K562 (cell line): ENCODE data around the gene ZNRF1. TPM values are rescaled to one million over a fixed set of nuclear protein-coding genes. Genes with fewer than 3 reads are reported as not detected.

Source experiments
- ARID2 ChIP-seq: fragments of 450-650 bp; IDR thresholded peaks from 2 replicates; pipeline ENCODE4 v1.6.1; 2017; ENCODE audit warnings: antibody characterized with exemption, mild to moderate bottlenecking
- BCOR ChIP-seq: fragments of 450-650 bp; IDR thresholded peaks from 2 replicates; pipeline ENCODE4 v1.6.1; 2016
- HMG20A ChIP-seq: fragments of 450-650 bp; formaldehyde crosslinking; conservative IDR thresholded peaks from 2 replicates; pipeline ENCODE4 v1.4.0; 2020; ENCODE audit warnings: mild to moderate bottlenecking, mixed read lengths
- JUND ChIP-seq, 2 experiments: IDR thresholded peaks; 2 replicates in 1 of 2; 3 replicates in 1 of 2; pipeline ENCODE4 v1.6.1; 2011; ENCODE audit warnings: borderline replicate concordance in 2 of 2, low read depth in 2 of 2, low read length in 2 of 2, improper control_type of control experiment in 1 of 2, missing biosample characterization in 1 of 2, missing genetic modification characterization in 1 of 2, missing genetic modification reagents in 1 of 2
- MAFK ChIP-seq: IDR thresholded peaks from 2 replicates; pipeline ENCODE4 v1.6.1; 2011; ENCODE audit warnings: low read length, improper control_type of control experiment
- NR3C1 ChIP-seq: sonication (generic); formaldehyde crosslinking; IDR thresholded peaks from 2 replicates; pipeline ENCODE4 v1.8.1; 2022; ENCODE audit warnings: missing genetic modification reagents
- TSHZ1 ChIP-seq: fragments of 250-450 bp; sonication (Bioruptor Pico); IDR thresholded peaks from 2 replicates; pipeline ENCODE4 v1.4.0; 2020; ENCODE audit warnings: mild to moderate bottlenecking, moderate library complexity
- ZBTB11 ChIP-seq, 3 experiments: fragments of 200-800 bp in 1 of 3; fragments of 250-450 bp in 1 of 3; fragments of 450-650 bp in 1 of 3; sonication (Bioruptor Pico) in 1 of 3; sonication (Bioruptor generic) in 1 of 3; formaldehyde crosslinking in 1 of 3; IDR thresholded peaks; 2 replicates each; pipeline versions ENCODE4 v1.6.1 to v1.8.0; 2016 to 2022; ENCODE audit warnings: mild to moderate bottlenecking in 2 of 3, missing genetic modification characterization in 2 of 3, missing compliant biosample characterization in 1 of 3, moderate library complexity in 1 of 3
- ZBTB7A ChIP-seq: IDR thresholded peaks from 2 replicates; pipeline ENCODE4 v1.6.1; 2011; ENCODE audit warnings: low read depth, mild to moderate bottlenecking, low read length, moderate library complexity, borderline replicate concordance; ENCODE audit not compliant: control insufficient read depth
- ZC3H8 ChIP-seq: fragments of 450-650 bp; IDR thresholded peaks from 2 replicates; pipeline ENCODE4 v1.6.1; 2017
- ZFP36 ChIP-seq: fragments of 150-350 bp; IDR thresholded peaks from 2 replicates; pipeline ENCODE4 v1.6.1; 2018; ENCODE audit warnings: low read length, low read depth; ENCODE audit not compliant: partially characterized antibody
- ZFPM2 ChIP-seq: fragments of 250-450 bp; sonication (Bioruptor Pico); IDR thresholded peaks from 2 replicates; pipeline ENCODE4 v1.5.1; 2022; ENCODE audit warnings: mild to moderate bottlenecking
- ZNF212 ChIP-seq: fragments of 450-650 bp; formaldehyde crosslinking; IDR thresholded peaks from 2 replicates; pipeline ENCODE4 v1.4.0; 2020; ENCODE audit warnings: mild to moderate bottlenecking
- ZNF639 ChIP-seq, 2 experiments: fragments of 200-800 bp in 1 of 2; sonication (Bioruptor generic) in 1 of 2; sonication (generic) in 1 of 2; formaldehyde crosslinking in 1 of 2; IDR thresholded peaks in 1 of 2; conservative IDR thresholded peaks in 1 of 2; 2 replicates each; pipeline versions ENCODE4 v1.5.0 to v1.6.1; 2016 to 2020; ENCODE audit warnings: missing compliant biosample characterization in 1 of 2, missing genetic modification characterization in 1 of 2, missing genetic modification reagents in 1 of 2
- ZNF740 ChIP-seq, 3 experiments: fragments of 200-800 bp in 1 of 3; sonication (Bioruptor generic) in 1 of 3; sonication (generic) in 1 of 3; formaldehyde crosslinking in 1 of 3; IDR thresholded peaks; 2 replicates each; pipeline versions ENCODE4 v1.6.1 to v1.8.0; 2016 to 2022; ENCODE audit warnings: mild to moderate bottlenecking in 2 of 3, missing compliant biosample characterization in 2 of 3, missing genetic modification characterization in 2 of 3, missing genetic modification reagents in 1 of 3
- polyA plus RNA-seq, 8 experiments: library from polyadenylated mRNA; depleted of rRNA in 4 of 8; stranded (reverse) in 5 of 8; unstranded in 3 of 8; fragments of >200 nt; fragmentation: Nextera tagmentation in 2 of 8; fragmentation: Illumina TruSeq in 1 of 8; extraction: Ambion mirVana in 2 of 8; extraction: Trizol in 1 of 8; gene quantifications; 2 replicates each; pipeline versions ENCODE4 v1.2.1 to v1.2.3, GENCODE V29; 2011 to 2014; ENCODE audit warnings: inconsistent platforms in 1 of 8, missing spikeins in 1 of 8
- total RNA-seq, 7 experiments: library from RNA; depleted of rRNA in 6 of 7; stranded (reverse); fragments of >200 nt in 6 of 7; fragmentation: Illumina TruSeq in 2 of 7; extraction: Trizol in 2 of 7; gene quantifications; 2 replicates each; pipeline versions ENCODE4 v1.2.1 to v1.2.3, GENCODE V29; 2011 to 2021; ENCODE audit warnings: low replicate concordance in 1 of 7

Gene ZNRF1
- total and polyA plus RNA-seq, 9 of the 15 experiments (the other 6 are each of a cell fraction or from before 2014, with no cell fraction given): 9.5 to 37.7 (median 20.0) TPM

GRCh38 chr16:75062135-75062975, 63.5 kb downstream of the ZNRF1 start (continued):
- peak in 1 of 3 experiments; percentile 64; a peak in 2 of 6 replicates for TF ChIP-seq ZBTB11 (CRISPR knock-in tag; IDR thresholded peaks at IDR 0.05)
- no peak for TF ChIP-seq HMG20A (CRISPR knock-in tag)
- TF ChIP-seq ZNF212 (CRISPR knock-in tag): no peak
- TF ChIP-seq ZBTB7A: peak; percentile 37; the same call in 1 of the 2 replicates
- no peak for TF ChIP-seq ARID2
- TF ChIP-seq ZFPM2: no peak
- TF ChIP-seq BCOR: no peak
- no peak for TF ChIP-seq ZC3H8
- TF ChIP-seq ZFP36: no peak
- TF ChIP-seq TSHZ1 (CRISPR knock-in tag): no peak
- TF ChIP-seq JUND (IDR thresholded peaks at IDR 0.05; ENCODE audit: borderline replicate concordance, low read depth, low read length): no peak
- peak; percentile 50; the same call in 2 of the 3 replicates for TF ChIP-seq JUND (tag; IDR thresholded peaks at IDR 0.05; ENCODE audit: borderline replicate concordance, low read depth, low read length)
- no peak for TF ChIP-seq ZNF740 (CRISPR knock-in tag; IDR thresholded peaks at IDR 0.05)
- 0 out of 4 replicates have a peak, but pooled peaks of 1 of the 2 experiments have one; percentile 39 for TF ChIP-seq ZNF740 (tag; IDR thresholded peaks at IDR 0.05)
- TF ChIP-seq MAFK: no peak
- TF ChIP-seq ZNF639 (CRISPR knock-in tag; conservative IDR thresholded peaks at IDR 0.05 in 1 of 2, IDR thresholded peaks at IDR 0.05 in 1 of 2): peak in 1 of 2 experiments; percentile 71; a peak in 1 of 4 replicates
- TF ChIP-seq NR3C1: no peak
